GM21717 (cell line): Measurements from ENCODE around the gene PRG2.

Experiments used
- ATAC-seq: cut with Tn5 transposase; IDR thresholded peaks from one replicate; pipeline ENCODE4 v1.9.1; 2021; ENCODE audit warnings: mild to moderate bottlenecking, moderate library complexity; ENCODE audit not compliant: unreplicated experiment

PRG2 gene

GRCh38 chr11:57390535-57390934, at the start of gene PRG2:
Gene PRG2, minus strand, starts transcription at chr11:57390650. Its CDS starts 706 bp downstream, at chr11:57389944.
- no peak for ATAC-seq

- no peak for ATAC-seq
These were observed 49.3 kb upstream of the PRG2 start for GRCh38 chr11:57439786-57440185.

GRCh38 chr11:57438345-57439285, 48.2 kb upstream of the PRG2 start:
- no peak for ATAC-seq

- no peak for ATAC-seq
These were observed 45.6 kb upstream of the PRG2 start for GRCh38 chr11:57436031-57436430.

- no peak for ATAC-seq
These were observed 44.4 kb upstream of the PRG2 start for GRCh38 chr11:57434640-57435546.

- peak; percentile 37 for ATAC-seq
These were observed 42.3 kb upstream of the PRG2 start for GRCh38 chr11:57432714-57433163.

- no peak for ATAC-seq
These were observed 41.7 kb upstream of the PRG2 start for GRCh38 chr11:57432149-57432561.

GRCh38 chr11:57430952-57431351, 40.5 kb upstream of the PRG2 start:
- no peak for ATAC-seq

GRCh38 chr11:57429946-57430345, 39.5 kb upstream of the PRG2 start:
- ATAC-seq: no peak

GRCh38 chr11:57428643-57429042, 38.2 kb upstream of the PRG2 start:
- no peak for ATAC-seq

GRCh38 chr11:57427727-57428082, 37.3 kb upstream of the PRG2 start:
- ATAC-seq: no peak

- ATAC-seq: peak; percentile 58
These were observed 36.7 kb upstream of the PRG2 start, which contains the start of gene SLC43A3 for GRCh38 chr11:57426929-57427726. Gene SLC43A3, minus strand, starts transcription at chr11:57427121. Its CDS starts 949 bp downstream, at chr11:57426172.

- no peak for ATAC-seq
These were observed 36.0 kb upstream of the PRG2 start for GRCh38 chr11:57426439-57426928.

- ATAC-seq: no peak
These were observed 35.4 kb upstream of the PRG2 start for GRCh38 chr11:57425565-57426438.

GRCh38 chr11:57424792-57425564, 34.5 kb upstream of the PRG2 start:
- peak; percentile 90 for ATAC-seq

GRCh38 chr11:57424137-57424791, 33.8 kb upstream of the PRG2 start:
- no peak for ATAC-seq

GRCh38 chr11:57422669-57423068, 32.2 kb upstream of the PRG2 start:
- no peak for ATAC-seq

GRCh38 chr11:57421805-57422204, 31.4 kb upstream of the PRG2 start:
- ATAC-seq: no peak
